Measurements from ENCODE around the gene RGS9. TPM values are rescaled to one million over a fixed set of nuclear protein-coding genes. Genes with fewer than 3 reads are reported as not detected.
"Not testable (repeated sequence)": the region's sequence is repeated elsewhere in the genome, so short reads cannot be mapped to it uniquely, and the experiment has no call there.

Gene RGS9
- total RNA-seq, 1 donor from 2014 or later: 8.1 TPM

DNA sequence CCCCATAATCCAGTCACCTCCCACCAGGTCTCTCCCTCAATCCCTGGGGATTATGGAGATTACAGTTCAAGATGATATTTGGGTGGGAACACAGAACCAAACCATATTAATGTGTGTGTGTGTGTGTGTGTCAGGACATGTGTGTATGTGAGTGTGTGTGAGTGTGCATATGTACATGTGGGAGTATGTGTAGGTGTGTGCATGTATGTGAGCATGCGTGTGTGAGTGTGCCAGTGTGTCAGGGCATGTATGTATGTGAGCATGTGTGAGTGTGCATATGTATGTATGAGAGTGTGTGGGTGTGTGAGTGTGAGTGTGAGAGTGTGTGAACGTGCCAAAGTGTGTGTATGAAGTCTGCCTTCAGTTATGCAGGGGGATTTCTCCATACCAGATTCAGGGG lies 37.8 kb downstream of the RGS9 start:
- DNase-seq (ENCODE audit: extremely low spot score in 2 of 2): no peak
- no peak overlapping the region for H3K4me3 ChIP-seq
- intact Hi-C loops (cut with DNase I): loop anchor here (10.0 kb wide), 1 partner anchor 500 kb away; no protein-coding TSS in a partner anchor
- H3K9me3 ChIP-seq: no peaks in the 10 kb centered on the region
- no peaks in the 10 kb centered on the region for H3K36me3 ChIP-seq
- no peaks in the 10 kb centered on the region for H3K27me3 ChIP-seq
- TF ChIP-seq, protein P1, sequence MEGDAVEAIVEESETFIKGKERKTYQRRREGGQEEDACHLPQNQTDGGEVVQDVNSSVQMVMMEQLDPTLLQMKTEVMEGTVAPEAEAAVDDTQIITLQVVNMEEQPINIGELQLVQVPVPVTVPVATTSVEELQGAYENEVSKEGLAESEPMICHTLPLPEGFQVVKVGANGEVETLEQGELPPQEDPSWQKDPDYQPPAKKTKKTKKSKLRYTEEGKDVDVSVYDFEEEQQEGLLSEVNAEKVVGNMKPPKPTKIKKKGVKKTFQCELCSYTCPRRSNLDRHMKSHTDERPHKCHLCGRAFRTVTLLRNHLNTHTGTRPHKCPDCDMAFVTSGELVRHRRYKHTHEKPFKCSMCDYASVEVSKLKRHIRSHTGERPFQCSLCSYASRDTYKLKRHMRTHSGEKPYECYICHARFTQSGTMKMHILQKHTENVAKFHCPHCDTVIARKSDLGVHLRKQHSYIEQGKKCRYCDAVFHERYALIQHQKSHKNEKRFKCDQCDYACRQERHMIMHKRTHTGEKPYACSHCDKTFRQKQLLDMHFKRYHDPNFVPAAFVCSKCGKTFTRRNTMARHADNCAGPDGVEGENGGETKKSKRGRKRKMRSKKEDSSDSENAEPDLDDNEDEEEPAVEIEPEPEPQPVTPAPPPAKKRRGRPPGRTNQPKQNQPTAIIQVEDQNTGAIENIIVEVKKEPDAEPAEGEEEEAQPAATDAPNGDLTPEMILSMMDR (IDR thresholded peaks at IDR 0.05): no peak
- TF ChIP-seq POLR2AphosphoS5 (IDR thresholded peaks at IDR 0.05; ENCODE audit: insufficient read depth in 1 of 2, low read depth in 1 of 2) (no peak), POLR2A (IDR thresholded peaks at IDR 0.05) (no peak)
- H3K4me1 ChIP-seq: peaks cover 4% of the 10 kb centered on the region
- H3K27ac ChIP-seq: no peak overlapping the region

GRCh38 chr17:65175952-65176351 lies 38.8 kb downstream of the RGS9 start:
- H3K27me3 ChIP-seq: no peaks in the 10 kb centered on the region
- TF ChIP-seq POLR2A (IDR thresholded peaks at IDR 0.05) (no peak), POLR2AphosphoS5 (IDR thresholded peaks at IDR 0.05; ENCODE audit: insufficient read depth in 1 of 2, low read depth in 1 of 2) (no peak)
- TF ChIP-seq, protein P1 (IDR thresholded peaks at IDR 0.05): no peak
- no peaks in the 10 kb centered on the region for H3K9me3 ChIP-seq
- intact Hi-C loops (cut with DNase I): loop anchor here (10.0 kb wide), 1 partner anchor 501 kb away; no protein-coding TSS in a partner anchor
- no peak for DNase-seq (ENCODE audit: extremely low spot score in 2 of 2)
- no peaks in the 10 kb centered on the region for H3K36me3 ChIP-seq
- H3K27ac ChIP-seq: no peak overlapping the region
- no peak overlapping the region for H3K4me3 ChIP-seq
- H3K4me1 ChIP-seq: peaks cover 4% of the 10 kb centered on the region

DNA sequence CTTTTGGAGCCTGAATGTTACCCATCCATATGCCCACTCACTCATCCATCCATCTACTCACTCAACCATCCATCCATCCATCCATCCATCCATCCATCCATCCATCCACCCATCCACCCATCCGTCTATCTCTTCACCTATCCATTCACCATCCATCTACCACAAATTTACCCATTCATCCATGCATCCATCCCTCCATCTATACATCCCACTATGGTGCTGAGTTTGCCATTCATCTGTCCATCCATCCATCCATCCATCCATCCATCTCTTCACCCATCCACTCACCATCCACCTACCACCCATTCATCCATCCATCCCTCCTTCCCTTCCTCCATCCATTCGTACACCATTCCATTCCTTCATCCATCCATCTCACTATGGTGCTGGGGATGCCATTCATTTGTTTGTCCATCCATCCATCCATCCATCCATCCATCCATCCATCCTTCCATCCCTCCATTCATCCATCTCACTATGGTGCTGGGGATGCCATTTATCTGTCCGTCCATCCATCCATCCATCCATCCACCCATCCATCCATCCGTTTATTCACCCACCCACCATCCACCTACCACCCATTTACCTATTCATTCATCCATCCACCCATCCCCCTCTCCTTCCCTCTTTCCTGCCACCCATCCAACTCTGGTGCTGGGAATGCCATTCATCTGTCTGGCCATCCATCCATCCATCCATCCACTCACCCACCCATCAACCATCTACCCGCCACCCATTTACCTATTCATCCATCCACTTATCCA lies 39.7 kb downstream of the RGS9 start:
- Histone ChIP-seq H3K36me3 (no peaks in the 10 kb centered on the region), H3K27me3 (no peaks in the 10 kb centered on the region), H3K4me1 (peaks cover 4% of the 10 kb centered on the region), H3K27ac (no peak overlapping the region), H3K9me3 (no peaks in the 10 kb centered on the region), H3K4me3 (no peak overlapping the region)
- no peak for TF ChIP-seq POLR2A (IDR thresholded peaks at IDR 0.05)
- TF ChIP-seq, protein P1 (IDR thresholded peaks at IDR 0.05): no peak
- TF ChIP-seq POLR2AphosphoS5 (IDR thresholded peaks at IDR 0.05; ENCODE audit: insufficient read depth in 1 of 2, low read depth in 1 of 2): no peak
- intact Hi-C loops (cut with DNase I): loop anchor here (10.0 kb wide), 1 partner anchor 502 kb away; no protein-coding TSS in a partner anchor
- DNase-seq (ENCODE audit: extremely low spot score in 2 of 2): no peak

GRCh38 chr17:65177901-65178300 lies 40.7 kb downstream of the RGS9 start:
- no peak for DNase-seq (ENCODE audit: extremely low spot score in 2 of 2)
- no peak overlapping the region for H3K4me3 ChIP-seq
- peaks cover 4% of the 10 kb centered on the region for H3K4me1 ChIP-seq
- TF ChIP-seq POLR2A (IDR thresholded peaks at IDR 0.05): no peak
- TF ChIP-seq, protein P1 (IDR thresholded peaks at IDR 0.05): no peak
- no peak for TF ChIP-seq POLR2AphosphoS5 (IDR thresholded peaks at IDR 0.05; ENCODE audit: insufficient read depth in 1 of 2, low read depth in 1 of 2)
- H3K27ac ChIP-seq: no peak overlapping the region
- no peaks in the 10 kb centered on the region for H3K9me3 ChIP-seq
- no peaks in the 10 kb centered on the region for H3K36me3 ChIP-seq
- intact Hi-C loops (cut with DNase I): loop anchor here (10.0 kb wide), 1 partner anchor 503 kb away; no protein-coding TSS in a partner anchor
- H3K27me3 ChIP-seq: no peaks in the 10 kb centered on the region

GRCh38 chr17:65180276-65180675 lies 43.1 kb downstream of the RGS9 start:
- not testable (repeated sequence) for H3K36me3 ChIP-seq, H3K4me3 ChIP-seq, H3K27ac ChIP-seq

DNA sequence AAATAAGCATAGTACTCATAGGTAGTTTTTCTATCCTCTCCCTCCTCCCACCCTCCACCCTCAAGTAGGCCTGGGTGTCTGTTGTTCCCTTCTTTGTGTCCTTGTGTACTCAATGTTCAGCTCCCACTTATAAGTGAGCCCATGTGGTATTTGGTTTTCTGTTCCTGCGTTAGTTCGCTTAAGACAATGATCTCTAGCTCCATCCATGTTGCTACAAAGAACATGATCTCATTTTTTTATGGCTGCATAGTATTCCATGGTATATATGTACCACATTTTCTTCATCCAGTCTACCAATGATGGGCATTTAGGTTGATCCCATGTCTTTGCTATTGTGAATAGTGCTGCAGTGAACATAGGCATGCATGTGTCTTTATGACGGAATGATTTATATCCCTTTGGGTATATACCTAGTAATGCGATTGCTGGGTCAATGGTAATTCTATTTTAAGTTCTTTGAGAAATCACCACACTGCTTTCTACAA lies 43.6 kb downstream of the RGS9 start:
- H3K36me3 ChIP-seq; DNase-seq (ENCODE audit: extremely low spot score in 2 of 2); H3K9me3 ChIP-seq; H3K27ac ChIP-seq; H3K27me3 ChIP-seq; H3K4me1 ChIP-seq; H3K4me3 ChIP-seq; intact Hi-C loops (cut with DNase I): not testable (repeated sequence)

More at GRCh38 chr17:65180276-65180675, 43.1 kb downstream of the RGS9 start:
- H3K9me3 ChIP-seq; DNase-seq (ENCODE audit: extremely low spot score in 2 of 2); H3K27me3 ChIP-seq; intact Hi-C loops (cut with DNase I); H3K4me1 ChIP-seq: not testable (repeated sequence)

All from vagina (tissue), 2 donors.